ENCODE results near the gene NAPG.

- TF ChIP-seq CTCF (IDR thresholded peaks at IDR 0.05) (no peak), ZFX (IDR thresholded peaks at IDR 0.05; ENCODE audit: borderline replicate concordance) (no peak)
These were observed 45.7 kb downstream of the NAPG start for GRCh38 chr18:10571537-10571936.
